GM13977 (cell line): ENCODE data around the gene RAI14.
"Not testable (repeated sequence)": the region's sequence is repeated elsewhere in the genome, so short reads cannot be mapped to it uniquely, and the experiment has no call there.

Experiments used
- DNase-seq: peaks from one replicate; pipeline ENCODE4 v3.0.0; 2012; ENCODE audit warnings: low spot score
- CTCF ChIP-seq: IDR thresholded peaks from 2 replicates; pipeline ENCODE4 v1.5.1; 2012; ENCODE audit warnings: mild to moderate bottlenecking, control low read depth; ENCODE audit not compliant: insufficient read depth; ENCODE audit errors: extremely low read depth, missing control alignments
- in situ Hi-C: fragments of 300-500 bp; cut with MboI; formaldehyde crosslinking; loops from one replicate; pipeline ENCODE4 v1.12.0; 2022; ENCODE audit warnings: low sequenced_read_pairs, low pct_unique_long_range_greater_than_20kb, mixed read lengths, inconsistent platforms; ENCODE audit not compliant: unreplicated experiment

RAI14 gene

GRCh38 chr5:34755926-34756325 lies 99.8 kb downstream of the RAI14 start:
- no peak for TF ChIP-seq CTCF
- DNase-seq: no peak
- in situ Hi-C loops: no loop called here

GRCh38 chr5:34756781-34757624 lies 100.9 kb downstream of the RAI14 start:
- in situ Hi-C loops: no loop called here
- no peak for DNase-seq
- TF ChIP-seq CTCF: no peak

- DNase-seq: no peak
- no peak for TF ChIP-seq CTCF
- in situ Hi-C loops: no loop called here
Measured at GRCh38 chr5:34758514-34758913, 102.4 kb downstream of the RAI14 start.

- in situ Hi-C loops, DNase-seq: not testable (repeated sequence)
Measured at GRCh38 chr5:34759213-34759612, 103.1 kb downstream of the RAI14 start.

GRCh38 chr5:34765662-34766061 lies 109.5 kb downstream of the RAI14 start:
- in situ Hi-C loops: no loop called here
- DNase-seq: no peak
- no peak for TF ChIP-seq CTCF

GRCh38 chr5:34767180-34767579 lies 111.1 kb downstream of the RAI14 start:
- in situ Hi-C loops: no loop called here

GRCh38 chr5:34770486-34770885 lies 114.4 kb downstream of the RAI14 start:
- in situ Hi-C loops: no loop called here
- no peak for TF ChIP-seq CTCF
- DNase-seq: no peak

More at GRCh38 chr5:34767180-34767579, 111.1 kb downstream of the RAI14 start:
- TF ChIP-seq CTCF: no peak
- DNase-seq: no peak
